Measurements from ENCODE around the gene TMPRSS9. TPM values are rescaled to one million over a fixed set of nuclear protein-coding genes. Genes with fewer than 3 reads are reported as not detected.
"Not testable (repeated sequence)": the region's sequence is repeated elsewhere in the genome, so short reads cannot be mapped to it uniquely, and the experiment has no call there.

Gene TMPRSS9
- total and polyA plus RNA-seq, 9 donors = 0.05 to 0.51 (median 0.19) TPM; not detected in 1

- 73 to 75% (median 73%) methylated on average over 12 of the region's 12 CpGs for WGBS, 3 donors
- intact Hi-C loops (cut with DNase I) = no loop called here
- Histone ChIP-seq H3K27me3 (no peaks in the 10 kb centered on the region), H3K9me3 (no peaks in the 10 kb centered on the region), H3K4me3 (no peak overlapping the region), H3K27ac (no peak overlapping the region), H3K36me3 (no peaks in the 10 kb centered on the region), H3K4me1 (ENCODE audit: insufficient read depth) (no peaks in the 10 kb centered on the region)
- TF ChIP-seq EP300 (IDR thresholded peaks at IDR 0.05) (no peak), POLR2A (IDR thresholded peaks at IDR 0.05) (no peak), CTCF (IDR thresholded peaks at IDR 0.05) (no peak)
- no peak for DNase-seq
Observed at GRCh38 chr19:2468596-2468995, 108.5 kb downstream of the TMPRSS9 start.

- H3K27me3 ChIP-seq = no peaks in the 10 kb centered on the region
- TF ChIP-seq CTCF (IDR thresholded peaks at IDR 0.05) = no peak
- no peak for TF ChIP-seq EP300 (IDR thresholded peaks at IDR 0.05)
- no peak for TF ChIP-seq POLR2A (IDR thresholded peaks at IDR 0.05)
- H3K4me3 ChIP-seq = no peak overlapping the region
- 57 to 64% (median 61%) methylated on average over 23 of the region's 23 CpGs for WGBS, 3 donors
- no peaks in the 10 kb centered on the region for H3K9me3 ChIP-seq
- H3K36me3 ChIP-seq = no peaks in the 10 kb centered on the region
- no peaks in the 10 kb centered on the region for H3K4me1 ChIP-seq (ENCODE audit: insufficient read depth)
- H3K27ac ChIP-seq = no peak overlapping the region
- intact Hi-C loops (cut with DNase I) = no loop called here
- DNase-seq = no peak
Observed at GRCh38 chr19:2469102-2469914, 109.2 kb downstream of the TMPRSS9 start.

GRCh38 chr19:2469915-2470200 lies 109.8 kb downstream of the TMPRSS9 start:
- H3K27ac ChIP-seq; intact Hi-C loops (cut with DNase I); H3K4me3 ChIP-seq; H3K4me1 ChIP-seq (ENCODE audit: insufficient read depth); H3K36me3 ChIP-seq; H3K27me3 ChIP-seq; H3K9me3 ChIP-seq; DNase-seq: not testable (repeated sequence)
- 84 to 87% (median 87%) methylated on average over 8 of the region's 8 CpGs for WGBS, 3 donors

GRCh38 chr19:2474232-2475017 lies 114.4 kb downstream of the TMPRSS9 start:
- H3K4me3 ChIP-seq = peak overlapping the region; percentile 86
- peaks cover 7% of the 10 kb centered on the region for H3K4me1 ChIP-seq (ENCODE audit: insufficient read depth)
- H3K36me3 ChIP-seq = no peaks in the 10 kb centered on the region
- no peaks in the 10 kb centered on the region for H3K9me3 ChIP-seq
- peak; percentile 80 to 90 (median 87) for DNase-seq
- H3K27me3 ChIP-seq = no peaks in the 10 kb centered on the region
- intact Hi-C loops (cut with DNase I) = loop anchor here (1.0 to 5.0 kb wide), 6 partner anchors 68 to 138 kb away; no protein-coding TSS in a partner anchor
- WGBS, 3 donors = 4 to 7% (median 6%) methylated on average over 59 to 60 of the region's 60 CpGs
- peak overlapping the region; percentile 46 to 73 for H3K27ac ChIP-seq
- TF ChIP-seq CTCF (IDR thresholded peaks at IDR 0.05) = peak; percentile 99 to 100 (median 100)
- peak; percentile 42 for TF ChIP-seq POLR2A (IDR thresholded peaks at IDR 0.05)
- TF ChIP-seq EP300 (IDR thresholded peaks at IDR 0.05) = no peak

All from ovary (tissue), 9 donors.